Measurements from ENCODE around the gene SPTBN4. TPM values are rescaled to one million over a fixed set of nuclear protein-coding genes. Genes with fewer than 3 reads are reported as not detected.

SPTBN4 gene
- total and polyA plus RNA-seq, 10 donors, result 0.30 to 2.3 (median 0.66) TPM

DNA sequence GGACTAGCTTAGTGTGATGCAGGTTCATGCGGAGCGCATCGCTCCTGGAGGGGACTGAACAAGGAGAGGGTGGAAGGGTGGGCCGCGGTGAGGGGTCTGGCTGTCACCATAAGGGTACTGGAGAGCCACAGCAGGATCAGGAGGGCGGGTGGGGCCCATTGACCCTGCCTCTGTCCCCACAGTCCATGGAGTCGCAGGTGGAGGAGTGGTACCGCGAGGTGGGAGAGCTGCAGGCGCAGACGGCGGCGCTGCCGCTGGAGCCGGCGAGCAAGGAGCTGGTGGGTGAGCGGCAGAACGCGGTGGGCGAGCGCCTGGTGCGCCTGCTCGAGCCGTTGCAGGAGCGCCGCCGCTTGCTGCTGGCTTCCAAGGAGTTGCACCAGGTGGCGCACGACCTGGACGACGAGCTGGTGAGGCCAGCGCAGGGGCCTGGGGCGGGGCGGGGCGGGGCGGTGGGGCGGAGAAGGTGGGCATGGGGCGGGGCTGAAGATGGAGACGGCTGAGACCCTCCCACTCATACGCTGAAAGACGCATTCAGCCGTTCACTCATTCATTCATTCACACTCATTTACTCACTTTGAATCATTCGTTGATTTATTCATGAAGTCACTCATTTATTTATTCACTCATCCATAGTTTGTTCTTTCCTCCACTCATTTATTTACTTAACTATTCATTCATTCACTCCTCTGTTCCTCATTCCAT, 82.4 kb downstream of the SPTBN4 start:
- WGBS, 5 donors, result 5 to 17% (median 7%) methylated on average over 13 to 42 of the region's 43 CpGs
- intact Hi-C loops (cut with DNase I; ENCODE audit: low total_unique reads), result no loop called here
- Histone ChIP-seq H3K27ac (no peak overlapping the region), H3K36me3 (no peaks in the 10 kb centered on the region), H3K4me1 (peaks cover 0 to 15% (median 7%) of the 10 kb centered on the region in 6 donors), H3K4me3 (peak overlapping the region in 1 of 8 donors; percentile 29), H3K9me3 (peaks cover 0 to 10% (median 4%) of the 10 kb centered on the region in 8 donors), H3K27me3 (replicated peaks in 1 of 7) (peaks cover 4 to 91% (median 24%) of the 10 kb centered on the region in 7 donors)
- DNase-seq, result peak; percentile 89
- TF ChIP-seq POLR2A (IDR thresholded peaks at IDR 0.05), result no peak
- TF ChIP-seq POLR2AphosphoS5 (IDR thresholded peaks at IDR 0.05), result no peak
- TF ChIP-seq, protein P1, sequence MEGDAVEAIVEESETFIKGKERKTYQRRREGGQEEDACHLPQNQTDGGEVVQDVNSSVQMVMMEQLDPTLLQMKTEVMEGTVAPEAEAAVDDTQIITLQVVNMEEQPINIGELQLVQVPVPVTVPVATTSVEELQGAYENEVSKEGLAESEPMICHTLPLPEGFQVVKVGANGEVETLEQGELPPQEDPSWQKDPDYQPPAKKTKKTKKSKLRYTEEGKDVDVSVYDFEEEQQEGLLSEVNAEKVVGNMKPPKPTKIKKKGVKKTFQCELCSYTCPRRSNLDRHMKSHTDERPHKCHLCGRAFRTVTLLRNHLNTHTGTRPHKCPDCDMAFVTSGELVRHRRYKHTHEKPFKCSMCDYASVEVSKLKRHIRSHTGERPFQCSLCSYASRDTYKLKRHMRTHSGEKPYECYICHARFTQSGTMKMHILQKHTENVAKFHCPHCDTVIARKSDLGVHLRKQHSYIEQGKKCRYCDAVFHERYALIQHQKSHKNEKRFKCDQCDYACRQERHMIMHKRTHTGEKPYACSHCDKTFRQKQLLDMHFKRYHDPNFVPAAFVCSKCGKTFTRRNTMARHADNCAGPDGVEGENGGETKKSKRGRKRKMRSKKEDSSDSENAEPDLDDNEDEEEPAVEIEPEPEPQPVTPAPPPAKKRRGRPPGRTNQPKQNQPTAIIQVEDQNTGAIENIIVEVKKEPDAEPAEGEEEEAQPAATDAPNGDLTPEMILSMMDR (IDR thresholded peaks at IDR 0.05 in 8 of 11, conservative IDR thresholded peaks at IDR 0.05 in 3 of 11), result peak in 9 of 11 experiments; percentile 13 to 69 (median 55)

DNA sequence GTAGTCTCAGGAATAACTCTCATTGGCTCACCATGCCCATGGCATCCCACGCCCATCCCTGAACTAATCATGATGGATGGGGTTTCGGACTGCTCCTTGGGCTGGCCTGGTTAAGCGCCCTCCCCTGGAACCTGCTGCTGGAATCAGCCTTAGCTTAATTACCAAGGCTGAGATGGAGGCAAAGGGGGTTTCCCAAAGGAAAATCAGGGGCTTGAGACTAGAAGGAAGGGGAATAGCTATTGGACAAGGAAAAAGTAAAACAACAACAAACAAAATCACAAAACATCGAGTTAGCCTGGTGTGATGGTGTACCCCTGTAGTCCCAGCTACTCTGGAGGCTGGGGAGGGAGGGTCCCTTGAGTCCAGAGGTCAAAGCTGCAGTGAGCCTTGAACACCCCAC, 84.2 kb downstream of the SPTBN4 start:
- Histone ChIP-seq H3K4me1 (peaks cover 0 to 16% (median 7%) of the 10 kb centered on the region in 6 donors), H3K27me3 (replicated peaks in 1 of 7) (peaks cover 6 to 95% (median 33%) of the 10 kb centered on the region in 7 donors), H3K36me3 (no peaks in the 10 kb centered on the region), H3K9me3 (peaks cover 0 to 7% (median 3%) of the 10 kb centered on the region in 8 donors), H3K4me3 (no peak overlapping the region), H3K27ac (no peak overlapping the region)
- no peak for DNase-seq
- WGBS, 5 donors, result 73 to 92% (median 88%) methylated on average over 4 of the region's 4 CpGs
- intact Hi-C loops (cut with DNase I; ENCODE audit: low total_unique reads), result no loop called here
- TF ChIP-seq, protein P1 (IDR thresholded peaks at IDR 0.05 in 8 of 11, conservative IDR thresholded peaks at IDR 0.05 in 3 of 11), result no peak
- TF ChIP-seq POLR2AphosphoS5 (IDR thresholded peaks at IDR 0.05) (no peak), POLR2A (IDR thresholded peaks at IDR 0.05) (no peak)

DNA sequence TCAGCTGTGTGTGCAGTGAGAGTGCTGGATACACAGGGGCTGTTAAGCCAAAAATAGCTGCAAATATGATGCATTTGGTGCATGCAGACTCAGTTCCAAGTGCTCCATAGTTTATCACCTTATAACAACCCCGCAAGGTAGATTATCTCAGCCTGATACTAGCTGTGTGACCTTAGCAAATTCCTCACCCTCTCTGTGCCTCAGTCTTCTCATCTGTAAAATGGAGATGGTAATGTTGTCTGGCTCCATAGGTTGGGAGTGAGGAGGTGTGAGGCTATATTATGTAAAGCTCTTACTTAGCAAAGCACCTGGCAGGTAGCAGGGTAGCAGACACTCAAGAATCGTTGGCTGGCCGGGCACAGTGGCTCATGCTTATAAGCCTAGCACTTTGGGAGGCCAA, 86.0 kb downstream of the SPTBN4 start:
- 88 to 99% (median 92%) methylated on average over 3 of the region's 3 CpGs for WGBS, 5 donors
- Histone ChIP-seq H3K27me3 (replicated peaks in 1 of 7) (peaks cover 6 to 96% (median 32%) of the 10 kb centered on the region in 7 donors), H3K27ac (no peak overlapping the region), H3K4me1 (peaks cover 0 to 16% (median 7%) of the 10 kb centered on the region in 6 donors), H3K4me3 (no peak overlapping the region), H3K9me3 (no peaks in the 10 kb centered on the region), H3K36me3 (no peaks in the 10 kb centered on the region)
- TF ChIP-seq POLR2A (IDR thresholded peaks at IDR 0.05) (no peak), POLR2AphosphoS5 (IDR thresholded peaks at IDR 0.05) (no peak)
- TF ChIP-seq, protein P1 (IDR thresholded peaks at IDR 0.05 in 8 of 11, conservative IDR thresholded peaks at IDR 0.05 in 3 of 11), result no peak
- intact Hi-C loops (cut with DNase I; ENCODE audit: low total_unique reads), result no loop called here
- no peak for DNase-seq
